GM18526 (cell line): ENCODE data around the gene HECTD1.

ENCODE experiments used
- POLR2A ChIP-seq: IDR thresholded peaks from 3 replicates; pipeline ENCODE4 v1.6.1; 2011; ENCODE audit not compliant: insufficient read length; ENCODE audit errors: extremely low read depth

Gene HECTD1

GRCh38 chr14:31180299-31181051 lies 27.1 kb downstream of the HECTD1 start:
- TF ChIP-seq POLR2A: no peak

GRCh38 chr14:31174433-31174832 lies 33.2 kb downstream of the HECTD1 start:
- TF ChIP-seq POLR2A: no peak

- no peak for TF ChIP-seq POLR2A
These were observed 34.3 kb downstream of the HECTD1 start for GRCh38 chr14:31173120-31173837.

GRCh38 chr14:31172084-31172483 lies 35.5 kb downstream of the HECTD1 start:
- no peak for TF ChIP-seq POLR2A

GRCh38 chr14:31170411-31170810 lies 37.2 kb downstream of the HECTD1 start:
- TF ChIP-seq POLR2A: no peak

GRCh38 chr14:31169877-31170276 lies 37.7 kb downstream of the HECTD1 start:
- no peak for TF ChIP-seq POLR2A

GRCh38 chr14:31167032-31167431 lies 40.6 kb downstream of the HECTD1 start:
- TF ChIP-seq POLR2A: no peak

- no peak for TF ChIP-seq POLR2A
These were observed 41.4 kb downstream of the HECTD1 start for GRCh38 chr14:31166271-31166561.

GRCh38 chr14:31164115-31164514 lies 43.5 kb downstream of the HECTD1 start:
- no peak for TF ChIP-seq POLR2A

- no peak for TF ChIP-seq POLR2A
These were observed 44.5 kb downstream of the HECTD1 start for GRCh38 chr14:31162910-31163649.

- no peak for TF ChIP-seq POLR2A
These were observed 46.3 kb downstream of the HECTD1 start for GRCh38 chr14:31161274-31161673.

- no peak for TF ChIP-seq POLR2A
These were observed 47.8 kb downstream of the HECTD1 start for GRCh38 chr14:31159682-31160296.

GRCh38 chr14:31154956-31155355 lies 52.6 kb downstream of the HECTD1 start:
- no peak for TF ChIP-seq POLR2A

GRCh38 chr14:31142455-31143087 lies 65.0 kb downstream of the HECTD1 start:
- TF ChIP-seq POLR2A: no peak

GRCh38 chr14:31139301-31139847 lies 68.2 kb downstream of the HECTD1 start:
- TF ChIP-seq POLR2A: no peak
